Ishikawa (cell line): ENCODE measurements around the gene NUDT5.

Experiments
- CEBPB ChIP-seq: IDR thresholded peaks from 2 replicates; pipeline ENCODE4 v1.6.1; 2012
- CREB1 ChIP-seq: IDR thresholded peaks from 2 replicates; pipeline ENCODE4 v1.6.1; 2012; ENCODE audit warnings: low read depth
- EGR1 ChIP-seq: IDR thresholded peaks from 2 replicates; pipeline ENCODE4 v1.6.1; 2012
- EP300 ChIP-seq: IDR thresholded peaks from 2 replicates; pipeline ENCODE4 v1.6.1; 2012; ENCODE audit warnings: borderline replicate concordance
- FOXM1 ChIP-seq: IDR thresholded peaks from 2 replicates; pipeline ENCODE4 v1.6.1; 2012; ENCODE audit warnings: low read depth, borderline replicate concordance
- MAX ChIP-seq: IDR thresholded peaks from 2 replicates; pipeline ENCODE4 v1.6.1; 2012
- NFIC ChIP-seq: IDR thresholded peaks from 2 replicates; pipeline ENCODE4 v1.6.1; 2012
- RAD21 ChIP-seq: IDR thresholded peaks from 2 replicates; pipeline ENCODE4 v1.6.1; 2012; ENCODE audit warnings: low read depth
- REST ChIP-seq: IDR thresholded peaks from 2 replicates; pipeline ENCODE4 v1.6.1; 2012; ENCODE audit warnings: low read depth, mild to moderate bottlenecking
- TAF1 ChIP-seq: IDR thresholded peaks from 2 replicates; pipeline ENCODE4 v1.6.1; 2012; ENCODE audit warnings: low read depth, mild to moderate bottlenecking
- TCF12 ChIP-seq: IDR thresholded peaks from 2 replicates; pipeline ENCODE4 v1.6.1; 2012; ENCODE audit warnings: low read depth
- TEAD4 ChIP-seq: IDR thresholded peaks from 2 replicates; pipeline ENCODE4 v1.6.1; 2012
- USF1 ChIP-seq: IDR thresholded peaks from 2 replicates; pipeline ENCODE4 v1.6.1; 2012
- YY1 ChIP-seq: IDR thresholded peaks from 2 replicates; pipeline ENCODE4 v1.6.1; 2012; ENCODE audit warnings: low read depth
- ZBTB7A ChIP-seq: IDR thresholded peaks from 2 replicates; pipeline ENCODE4 v1.6.1; 2012; ENCODE audit warnings: low read depth

NUDT5 gene

GRCh38 chr10:12179606-12180170 lies 16.0 kb downstream of the NUDT5 start:
- no peak for TF ChIP-seq TCF12
- no peak for TF ChIP-seq TAF1
- TF ChIP-seq CEBPB: no peak
- no peak for TF ChIP-seq NFIC
- no peak for TF ChIP-seq FOXM1
- TF ChIP-seq USF1: no peak
- TF ChIP-seq EP300: no peak
- no peak for TF ChIP-seq MAX
- TF ChIP-seq EGR1: no peak
- TF ChIP-seq REST: no peak
- TF ChIP-seq RAD21: no peak
- no peak for TF ChIP-seq CREB1
- TF ChIP-seq TEAD4: no peak
- no peak for TF ChIP-seq YY1
- no peak for TF ChIP-seq ZBTB7A

GRCh38 chr10:12177642-12178041 lies 18.0 kb downstream of the NUDT5 start:
- no peak for TF ChIP-seq TEAD4
- TF ChIP-seq CEBPB: no peak
- TF ChIP-seq CREB1: no peak
- TF ChIP-seq NFIC: no peak
- no peak for TF ChIP-seq REST
- TF ChIP-seq TCF12: no peak
- TF ChIP-seq FOXM1: no peak
- TF ChIP-seq RAD21: no peak
- TF ChIP-seq TAF1: no peak
- no peak for TF ChIP-seq YY1
- TF ChIP-seq EP300: no peak
- no peak for TF ChIP-seq USF1
- no peak for TF ChIP-seq MAX
- TF ChIP-seq EGR1: no peak
- TF ChIP-seq ZBTB7A: no peak

- no peak for TF ChIP-seq CREB1
- no peak for TF ChIP-seq TAF1
- TF ChIP-seq TEAD4: no peak
- TF ChIP-seq NFIC: no peak
- no peak for TF ChIP-seq YY1
- TF ChIP-seq FOXM1: no peak
- no peak for TF ChIP-seq REST
- no peak for TF ChIP-seq TCF12
- TF ChIP-seq CEBPB: no peak
- TF ChIP-seq USF1: no peak
- no peak for TF ChIP-seq ZBTB7A
- TF ChIP-seq EGR1: no peak
- no peak for TF ChIP-seq EP300
- no peak for TF ChIP-seq RAD21
These were observed 29.5 kb downstream of the NUDT5 start for GRCh38 chr10:12165999-12166775.

GRCh38 chr10:12165036-12165435 lies 30.7 kb downstream of the NUDT5 start:
- TF ChIP-seq CREB1 (no peak), NFIC (no peak), MAX (no peak), TAF1 (no peak), YY1 (no peak), TEAD4 (no peak), FOXM1 (no peak), RAD21 (no peak), CEBPB (no peak), TCF12 (no peak), EP300 (no peak), ZBTB7A (no peak), USF1 (no peak), REST (no peak), EGR1 (no peak)
